ENCODE measurements around the gene HSF4. TPM values are rescaled to one million over a fixed set of nuclear protein-coding genes. Genes with fewer than 3 reads are reported as not detected.

HSF4 gene
- total RNA-seq, 1 experiment from 2014 or later, result 1.2 TPM

- no CpG with 5 or more reads among the region's 5 CpGs for WGBS (ENCODE audit: extremely low coverage, insufficient read length, low lambda C conversion rate)
- DNase-seq, result no peak
- H4K20me1 ChIP-seq (ENCODE audit: control insufficient read depth, insufficient read depth, insufficient read length), result no peaks in the 10 kb centered on the region
- peaks cover 4% of the 10 kb centered on the region for H3K27me3 ChIP-seq (ENCODE audit: insufficient read depth, low read length)
- H3K9me3 ChIP-seq (ENCODE audit: control insufficient read depth, low read depth, low read length), result no peaks in the 10 kb centered on the region
- no peaks in the 10 kb centered on the region for H3K79me2 ChIP-seq (ENCODE audit: insufficient read depth, low read length)
- H4K8ac ChIP-seq (replicated peaks; ENCODE audit: insufficient read length, low read depth, low read length), result no peak overlapping the region
- Mint-ChIP-seq H3K9me3 (no peaks in the 10 kb centered on the region; a peak in 2 of 5 replicates), H3K4me3 (no peak overlapping the region), H3K36me3 (ENCODE audit: insufficient read depth in 1 of 3, low read depth in 3 of 3) (no peaks in the 10 kb centered on the region), H3K27ac (no peak overlapping the region), H3K27me3 (ENCODE audit: low read depth) (peaks cover 29% of the 10 kb centered on the region), H3K4me1 (peaks cover 19 to 25% of the 10 kb centered on the region in 2 experiments)
- H3K4me2 ChIP-seq (ENCODE audit: insufficient read depth, insufficient read length, low read length), result no peak overlapping the region
- no peak overlapping the region for H2BK120ac ChIP-seq (ENCODE audit: low read depth, low read length, poor library complexity, severe bottlenecking)
- H3K27ac ChIP-seq (ENCODE audit: insufficient read length, low read depth, low read length), result no peak overlapping the region
- no peak overlapping the region for H2AFZ ChIP-seq (ENCODE audit: low read length)
- no peak overlapping the region for H2BK12ac ChIP-seq (ENCODE audit: insufficient read length, low read depth, low read length)
- no peak overlapping the region for H3K9ac ChIP-seq (ENCODE audit: extremely low read depth, insufficient read length, low read length)
- no peak overlapping the region for H2BK20ac ChIP-seq (ENCODE audit: low read depth, low read length, poor library complexity, severe bottlenecking)
- H3K4me1 ChIP-seq (ENCODE audit: insufficient read depth, low read length), result peaks cover 6% of the 10 kb centered on the region; the same call in 1 of the 2 replicates
- H2BK5ac ChIP-seq (ENCODE audit: insufficient read length, low read length), result no peak overlapping the region
- no peak overlapping the region for H3K23ac ChIP-seq (ENCODE audit: insufficient read length, low read depth, low read length)
- no peak overlapping the region for H3K14ac ChIP-seq (ENCODE audit: insufficient read depth, low read length)
- no peak overlapping the region for H4K91ac ChIP-seq (ENCODE audit: insufficient read length, low read depth, low read length)
- H2BK15ac ChIP-seq (ENCODE audit: low read depth, low read length), result no peak overlapping the region
- no peak overlapping the region for H3K18ac ChIP-seq (ENCODE audit: insufficient read length, low read depth, low read length)
- H4K5ac ChIP-seq (ENCODE audit: insufficient read length, low read depth, low read length), result no peak overlapping the region
- TF ChIP-seq CTCF (conservative IDR thresholded peaks at IDR 0.05), result no peak
- peaks cover 12% of the 10 kb centered on the region for H3K23me2 ChIP-seq (ENCODE audit: insufficient read length, low read depth, low read length, poor library complexity, severe bottlenecking)
- no peak overlapping the region for H3K4ac ChIP-seq (ENCODE audit: low read depth, low read length)
- H3T11ph ChIP-seq (ENCODE audit: low read length), result no peak overlapping the region
- H3K79me1 ChIP-seq (ENCODE audit: insufficient read depth, low read depth, low read length, poor library complexity, severe bottlenecking), result no peaks in the 10 kb centered on the region
- no peak overlapping the region for H3K56ac ChIP-seq (ENCODE audit: insufficient read length, low read depth, low read length)
- no peak overlapping the region for H2AK5ac ChIP-seq (ENCODE audit: insufficient read length, low read length)
These were observed 22.0 kb downstream of the HSF4 start for GRCh38 chr16:67186550-67186950.

Measured in H9 (cell line).